ENCODE data around the gene SLC9A3. TPM values are rescaled to one million over a fixed set of nuclear protein-coding genes. Genes with fewer than 3 reads are reported as not detected.

Gene SLC9A3
- total and polyA plus RNA-seq, 4 donors = 2.3 to 7.2 (median 4.3) TPM

- peaks cover 14% of the 10 kb centered on the region for H3K4me1 ChIP-seq (ENCODE audit: control insufficient read depth, insufficient read depth, low read length)
- H3K27ac ChIP-seq (ENCODE audit: low read depth, low read length) = no peak overlapping the region
- no peak overlapping the region for H3K4me3 ChIP-seq (ENCODE audit: low read depth, low read length)
- peaks cover 1% of the 10 kb centered on the region for H3K27me3 ChIP-seq (ENCODE audit: control insufficient read depth, insufficient read depth, low read length)
- no peaks in the 10 kb centered on the region for H3K36me3 ChIP-seq (ENCODE audit: control insufficient read depth, insufficient read depth, low read length)
- no peak for DNase-seq (ENCODE audit: low read depth in 4 of 6, low spot score in 6 of 6)
- WGBS (ENCODE audit: insufficient coverage) = 83% methylated on average over 10 of the region's 14 CpGs
- H3K9me3 ChIP-seq (ENCODE audit: control insufficient read depth, insufficient read depth, low read length) = no peaks in the 10 kb centered on the region
Observed at GRCh38 chr5:546376-546908, 22.2 kb upstream of the SLC9A3 start.

- Histone ChIP-seq H3K36me3 (ENCODE audit: control insufficient read depth, insufficient read depth, low read length) (peaks cover 3% of the 10 kb centered on the region), H3K27ac (ENCODE audit: low read depth, low read length) (no peak overlapping the region), H3K9me3 (ENCODE audit: control insufficient read depth, insufficient read depth, low read length) (no peaks in the 10 kb centered on the region), H3K27me3 (ENCODE audit: control insufficient read depth, insufficient read depth, low read length) (peaks cover 2% of the 10 kb centered on the region), H3K4me3 (ENCODE audit: low read depth, low read length) (no peak overlapping the region), H3K4me1 (ENCODE audit: control insufficient read depth, insufficient read depth, low read length) (peaks cover 19% of the 10 kb centered on the region)
- 91% methylated on average over 10 of the region's 12 CpGs for WGBS (ENCODE audit: insufficient coverage)
- no peak for DNase-seq (ENCODE audit: low read depth in 4 of 6, low spot score in 6 of 6)
Observed at GRCh38 chr5:545641-546375, 21.6 kb upstream of the SLC9A3 start.

- Histone ChIP-seq H3K27ac (ENCODE audit: low read depth, low read length) (no peak overlapping the region), H3K9me3 (ENCODE audit: control insufficient read depth, insufficient read depth, low read length) (no peaks in the 10 kb centered on the region)
Observed at GRCh38 chr5:544675-545355, 20.6 kb upstream of the SLC9A3 start.

GRCh38 chr5:543755-544674 lies 19.8 kb upstream of the SLC9A3 start:
- Histone ChIP-seq H3K4me3 (ENCODE audit: low read depth, low read length) (no peak overlapping the region), H3K27me3 (ENCODE audit: control insufficient read depth, insufficient read depth, low read length) (peaks cover 14% of the 10 kb centered on the region), H3K4me1 (ENCODE audit: control insufficient read depth, insufficient read depth, low read length) (peaks cover 37% of the 10 kb centered on the region), H3K9me3 (ENCODE audit: control insufficient read depth, insufficient read depth, low read length) (no peaks in the 10 kb centered on the region), H3K27ac (ENCODE audit: low read depth, low read length) (no peak overlapping the region), H3K36me3 (ENCODE audit: control insufficient read depth, insufficient read depth, low read length) (peaks cover 3% of the 10 kb centered on the region)
- WGBS (ENCODE audit: insufficient coverage) = 87% methylated on average over 30 of the region's 30 CpGs
- DNase-seq (ENCODE audit: low read depth in 4 of 6, low spot score in 6 of 6) = no peak

More at GRCh38 chr5:544675-545355, 20.6 kb upstream of the SLC9A3 start:
- DNase-seq (ENCODE audit: low read depth in 4 of 6, low spot score in 6 of 6) = no peak
- Histone ChIP-seq H3K36me3 (ENCODE audit: control insufficient read depth, insufficient read depth, low read length) (peaks cover 3% of the 10 kb centered on the region), H3K4me3 (ENCODE audit: low read depth, low read length) (no peak overlapping the region), H3K4me1 (ENCODE audit: control insufficient read depth, insufficient read depth, low read length) (peaks cover 29% of the 10 kb centered on the region), H3K27me3 (ENCODE audit: control insufficient read depth, insufficient read depth, low read length) (peaks cover 9% of the 10 kb centered on the region)
- WGBS (ENCODE audit: insufficient coverage) = 90% methylated on average over 8 of the region's 9 CpGs

- H3K36me3 ChIP-seq (ENCODE audit: control insufficient read depth, insufficient read depth, low read length) = peaks cover 3% of the 10 kb centered on the region
- 91% methylated on average over 5 of the region's 5 CpGs for WGBS (ENCODE audit: insufficient coverage)
- H3K27me3 ChIP-seq (ENCODE audit: control insufficient read depth, insufficient read depth, low read length) = peaks cover 14% of the 10 kb centered on the region
Observed at GRCh38 chr5:543351-543750, 19.1 kb upstream of the SLC9A3 start.

GRCh38 chr5:542319-543311 lies 18.4 kb upstream of the SLC9A3 start:
- no peak overlapping the region for H3K4me3 ChIP-seq (ENCODE audit: low read depth, low read length)
- peaks cover 14% of the 10 kb centered on the region for H3K27me3 ChIP-seq (ENCODE audit: control insufficient read depth, insufficient read depth, low read length)
- no peaks in the 10 kb centered on the region for H3K9me3 ChIP-seq (ENCODE audit: control insufficient read depth, insufficient read depth, low read length)
- no peak for DNase-seq (ENCODE audit: low read depth in 4 of 6, low spot score in 6 of 6)
- H3K4me1 ChIP-seq (ENCODE audit: control insufficient read depth, insufficient read depth, low read length) = peaks cover 38% of the 10 kb centered on the region
- 89% methylated on average over 32 of the region's 32 CpGs for WGBS (ENCODE audit: insufficient coverage)
- H3K36me3 ChIP-seq (ENCODE audit: control insufficient read depth, insufficient read depth, low read length) = peaks cover 3% of the 10 kb centered on the region
- H3K27ac ChIP-seq (ENCODE audit: low read depth, low read length) = no peak overlapping the region

More at GRCh38 chr5:543351-543750, 19.1 kb upstream of the SLC9A3 start:
- DNase-seq (ENCODE audit: low read depth in 4 of 6, low spot score in 6 of 6) = no peak
- H3K4me3 ChIP-seq (ENCODE audit: low read depth, low read length) = no peak overlapping the region
- no peak overlapping the region for H3K27ac ChIP-seq (ENCODE audit: low read depth, low read length)
- peaks cover 41% of the 10 kb centered on the region for H3K4me1 ChIP-seq (ENCODE audit: control insufficient read depth, insufficient read depth, low read length)
- H3K9me3 ChIP-seq (ENCODE audit: control insufficient read depth, insufficient read depth, low read length) = no peaks in the 10 kb centered on the region

GRCh38 chr5:541539-542318 lies 17.5 kb upstream of the SLC9A3 start:
- Histone ChIP-seq H3K4me1 (ENCODE audit: control insufficient read depth, insufficient read depth, low read length) (peaks cover 36% of the 10 kb centered on the region), H3K4me3 (ENCODE audit: low read depth, low read length) (no peak overlapping the region), H3K9me3 (ENCODE audit: control insufficient read depth, insufficient read depth, low read length) (no peaks in the 10 kb centered on the region), H3K27me3 (ENCODE audit: control insufficient read depth, insufficient read depth, low read length) (peaks cover 14% of the 10 kb centered on the region), H3K27ac (ENCODE audit: low read depth, low read length) (no peak overlapping the region), H3K36me3 (ENCODE audit: control insufficient read depth, insufficient read depth, low read length) (peaks cover 3% of the 10 kb centered on the region)
- 74% methylated on average over 23 of the region's 24 CpGs for WGBS (ENCODE audit: insufficient coverage)
- no peak for DNase-seq (ENCODE audit: low read depth in 4 of 6, low spot score in 6 of 6)

- no peaks in the 10 kb centered on the region for H3K9me3 ChIP-seq (ENCODE audit: control insufficient read depth, insufficient read depth, low read length)
- H3K36me3 ChIP-seq (ENCODE audit: control insufficient read depth, insufficient read depth, low read length) = peaks cover 3% of the 10 kb centered on the region
- whole genome bisulfite sequencing (ENCODE audit: insufficient coverage) = 73% methylated on average over 13 of the region's 17 CpGs
- H3K27ac ChIP-seq (ENCODE audit: low read depth, low read length) = no peak overlapping the region
- peaks cover 14% of the 10 kb centered on the region for H3K27me3 ChIP-seq (ENCODE audit: control insufficient read depth, insufficient read depth, low read length)
- DNase-seq (ENCODE audit: low read depth in 4 of 6, low spot score in 6 of 6) = peak in 1 of 6 donors; percentile 35
- H3K4me3 ChIP-seq (ENCODE audit: low read depth, low read length) = no peak overlapping the region
- H3K4me1 ChIP-seq (ENCODE audit: control insufficient read depth, insufficient read depth, low read length) = peaks cover 31% of the 10 kb centered on the region
Observed at GRCh38 chr5:540906-541538, 16.8 kb upstream of the SLC9A3 start.

All from spinal cord (tissue), 10 donors.